ENCODE measurements around the gene INPPL1.

- TF ChIP-seq POLR2AphosphoS5 (IDR thresholded peaks at IDR 0.05; ENCODE audit: low read depth, low read length) (no peak), POLR2A (IDR thresholded peaks at IDR 0.05; ENCODE audit: low read depth, low read length) (no peak)
Measured at GRCh38 chr11:72202571-72202970, 22.0 kb upstream of the INPPL1 start.
